Osteoblast (primary cell): ENCODE results near the gene ITGA6. TPM values are rescaled to one million over a fixed set of nuclear protein-coding genes. Genes with fewer than 3 reads are reported as not detected.

Source experiments
- DNase-seq: peaks from one replicate; pipeline ENCODE4 v3.0.0; 2011; ENCODE audit warnings: low spot score, mixed read lengths; ENCODE audit not compliant: insufficient read length; ENCODE audit errors: missing footprints
- H2AFZ ChIP-seq: 2 replicates; pipeline ENCODE4 v1.6.0; 2011; ENCODE audit warnings: mild to moderate bottlenecking, low read length
- H3K27ac ChIP-seq: 2 replicates; pipeline ENCODE4 v1.5.1; 2011; ENCODE audit warnings: mild to moderate bottlenecking, low read depth, low read length, moderate library complexity
- H3K27me3 ChIP-seq: 2 replicates; pipeline ENCODE4 v1.6.0; 2012; ENCODE audit warnings: mild to moderate bottlenecking, control low read depth, inconsistent platforms, low read length, moderate library complexity; ENCODE audit not compliant: insufficient read depth
- H3K36me3 ChIP-seq: 2 replicates; pipeline ENCODE4 v1.5.1; 2011; ENCODE audit warnings: mild to moderate bottlenecking, low read length, control low read depth, moderate library complexity; ENCODE audit not compliant: insufficient read depth
- H3K4me1 ChIP-seq: 2 replicates; pipeline ENCODE4 v1.5.1; 2011; ENCODE audit warnings: mild to moderate bottlenecking, low read length, control low read depth, moderate library complexity; ENCODE audit not compliant: insufficient read depth
- H3K4me2 ChIP-seq: 2 replicates; pipeline ENCODE4 v1.6.0; 2011; ENCODE audit warnings: mild to moderate bottlenecking, low read length; ENCODE audit not compliant: insufficient read depth
- H3K4me3 ChIP-seq: fragments of 200-600 bp; sonication (generic); 3 replicates; pipeline ENCODE4 v1.5.1; 2012; ENCODE audit warnings: mild to moderate bottlenecking, low read length, inconsistent platforms; ENCODE audit not compliant: insufficient read depth
- H3K79me2 ChIP-seq: 2 replicates; pipeline ENCODE4 v1.6.0; 2012; ENCODE audit warnings: mild to moderate bottlenecking, low read length, control low read depth, inconsistent platforms; ENCODE audit not compliant: insufficient read depth
- H3K9me3 ChIP-seq: 2 replicates; pipeline ENCODE4 v1.5.1; 2011; ENCODE audit warnings: low read depth, low read length, control low read depth
- H4K20me1 ChIP-seq: 2 replicates; pipeline ENCODE4 v1.6.0; 2012; ENCODE audit warnings: mild to moderate bottlenecking, low read length, control low read depth; ENCODE audit not compliant: insufficient read depth
- total RNA-seq: library from RNA; depleted of rRNA; stranded (reverse); fragments of >200 nt; gene quantifications from 2 replicates; pipeline ENCODE4 v1.2.3, GENCODE V29; 2012
- TF ChIP-seq, protein P1 (sequence below): IDR thresholded peaks from 2 replicates; pipeline ENCODE4 v1.5.1; 2011; ENCODE audit warnings: mild to moderate bottlenecking, low read depth, low read length, moderate library complexity; ENCODE audit errors: extremely low read depth

ITGA6 gene
- total RNA-seq, 1 donor: 9.0 TPM

DNA sequence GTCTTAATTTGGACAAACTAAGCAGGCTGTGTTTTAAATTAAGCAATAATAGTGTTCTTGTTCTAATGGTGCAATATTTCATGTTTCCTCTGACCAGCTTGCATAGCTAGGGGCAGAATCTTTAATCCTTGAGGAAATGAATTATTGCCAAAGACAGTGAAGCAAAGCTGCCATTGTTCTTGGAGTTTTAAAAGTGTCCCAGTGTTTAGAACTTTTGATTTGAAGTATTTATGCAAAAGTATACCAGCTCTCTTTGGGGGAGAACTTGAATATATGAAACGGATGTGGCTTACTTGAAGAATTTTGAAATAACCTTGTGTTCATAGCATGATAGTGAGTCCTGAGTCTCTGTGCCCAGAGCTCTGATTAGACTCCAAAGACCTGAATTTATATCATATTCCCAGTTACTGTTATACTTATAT lies 33.4 kb downstream of the ITGA6 start:
- Histone ChIP-seq H3K36me3 (no peaks in the 10 kb centered on the region), H4K20me1 (no peaks in the 10 kb centered on the region), H3K79me2 (no peaks in the 10 kb centered on the region), H3K27ac (no peak overlapping the region), H3K27me3 (peaks cover 6% of the 10 kb centered on the region), H3K4me3 (no peak overlapping the region), H2AFZ (no peak overlapping the region), H3K4me1 (peaks cover 16% of the 10 kb centered on the region), H3K9me3 (no peaks in the 10 kb centered on the region), H3K4me2 (peak overlapping the region; percentile 20)
- DNase-seq: no peak
- TF ChIP-seq, protein P1, sequence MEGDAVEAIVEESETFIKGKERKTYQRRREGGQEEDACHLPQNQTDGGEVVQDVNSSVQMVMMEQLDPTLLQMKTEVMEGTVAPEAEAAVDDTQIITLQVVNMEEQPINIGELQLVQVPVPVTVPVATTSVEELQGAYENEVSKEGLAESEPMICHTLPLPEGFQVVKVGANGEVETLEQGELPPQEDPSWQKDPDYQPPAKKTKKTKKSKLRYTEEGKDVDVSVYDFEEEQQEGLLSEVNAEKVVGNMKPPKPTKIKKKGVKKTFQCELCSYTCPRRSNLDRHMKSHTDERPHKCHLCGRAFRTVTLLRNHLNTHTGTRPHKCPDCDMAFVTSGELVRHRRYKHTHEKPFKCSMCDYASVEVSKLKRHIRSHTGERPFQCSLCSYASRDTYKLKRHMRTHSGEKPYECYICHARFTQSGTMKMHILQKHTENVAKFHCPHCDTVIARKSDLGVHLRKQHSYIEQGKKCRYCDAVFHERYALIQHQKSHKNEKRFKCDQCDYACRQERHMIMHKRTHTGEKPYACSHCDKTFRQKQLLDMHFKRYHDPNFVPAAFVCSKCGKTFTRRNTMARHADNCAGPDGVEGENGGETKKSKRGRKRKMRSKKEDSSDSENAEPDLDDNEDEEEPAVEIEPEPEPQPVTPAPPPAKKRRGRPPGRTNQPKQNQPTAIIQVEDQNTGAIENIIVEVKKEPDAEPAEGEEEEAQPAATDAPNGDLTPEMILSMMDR: no peak

DNA sequence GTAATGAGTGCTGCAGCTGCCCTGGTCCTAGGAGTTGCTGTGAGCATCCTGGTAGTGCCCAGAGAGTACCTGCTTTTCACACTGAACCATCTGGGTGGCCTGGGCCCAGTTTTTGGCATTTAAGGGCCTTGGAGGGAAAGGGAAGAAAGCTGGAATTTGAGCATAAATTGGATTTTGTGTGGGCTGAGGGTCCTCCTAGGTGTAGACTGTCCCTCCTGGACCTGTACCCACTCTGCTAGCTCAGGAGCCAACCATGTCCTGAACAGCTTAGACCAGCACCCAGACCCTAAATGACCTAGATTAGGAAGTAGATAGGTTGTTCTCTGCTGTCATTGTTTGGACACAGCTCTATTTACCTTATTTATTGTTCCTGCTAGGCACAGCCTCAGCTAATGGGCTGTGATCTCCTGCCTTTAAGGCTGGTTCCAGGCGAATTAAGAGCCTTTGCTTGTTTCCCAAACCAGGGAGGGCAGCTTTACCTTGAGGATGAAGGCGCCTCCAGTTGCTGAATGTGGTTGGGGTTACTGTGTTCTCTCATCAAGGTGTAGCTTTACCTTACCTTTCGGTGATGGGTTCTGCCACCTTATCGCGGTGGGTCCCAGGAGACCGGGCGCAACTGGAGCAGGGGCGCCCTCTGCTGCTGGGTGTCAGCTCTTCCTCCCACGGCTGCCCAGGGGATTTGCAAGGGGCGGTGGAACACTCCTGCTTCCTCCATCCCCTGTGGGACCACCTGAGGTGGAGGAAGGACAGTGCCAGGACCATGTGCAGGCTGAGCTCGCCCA lies 34.4 kb downstream of the ITGA6 start:
- Histone ChIP-seq H3K4me3 (no peak overlapping the region), H3K9me3 (no peaks in the 10 kb centered on the region), H2AFZ (no peak overlapping the region), H3K27me3 (peaks cover 6% of the 10 kb centered on the region), H3K4me2 (peak overlapping the region; percentile 22), H3K4me1 (peaks cover 16% of the 10 kb centered on the region), H3K36me3 (no peaks in the 10 kb centered on the region), H3K27ac (no peak overlapping the region), H4K20me1 (no peaks in the 10 kb centered on the region), H3K79me2 (no peaks in the 10 kb centered on the region)
- TF ChIP-seq, protein P1: peak; percentile 75
- DNase-seq: peak; percentile 71

DNA sequence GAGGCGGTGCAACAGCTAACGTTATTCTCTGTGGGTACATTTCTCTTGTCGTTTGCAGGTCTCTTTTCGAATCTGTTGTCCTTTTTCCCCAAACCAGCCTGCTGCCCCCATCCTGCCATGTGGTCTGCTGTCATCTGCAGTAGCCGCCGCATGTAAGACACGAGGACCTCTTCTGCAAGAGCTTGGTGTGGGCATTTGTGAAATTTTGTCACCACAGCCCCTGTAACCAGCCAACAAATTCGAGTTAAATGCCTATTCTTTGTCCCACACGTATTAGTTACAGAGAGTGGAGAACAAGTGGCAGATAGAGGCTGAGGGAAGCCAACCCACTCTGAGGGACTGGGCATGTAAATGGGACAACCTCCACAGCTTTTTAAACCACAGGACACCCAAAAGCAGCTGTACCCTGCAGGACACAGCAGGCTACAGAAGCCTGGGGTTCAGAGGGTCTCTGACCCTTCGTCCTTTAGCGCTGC lies 35.0 kb downstream of the ITGA6 start:
- peaks cover 6% of the 10 kb centered on the region for H3K27me3 ChIP-seq
- TF ChIP-seq, protein P1: no peak
- H3K4me2 ChIP-seq: no peak overlapping the region
- H3K27ac ChIP-seq: no peak overlapping the region
- no peaks in the 10 kb centered on the region for H3K79me2 ChIP-seq
- no peaks in the 10 kb centered on the region for H4K20me1 ChIP-seq
- H3K4me3 ChIP-seq: no peak overlapping the region
- peaks cover 16% of the 10 kb centered on the region for H3K4me1 ChIP-seq
- no peak overlapping the region for H2AFZ ChIP-seq
- H3K36me3 ChIP-seq: no peaks in the 10 kb centered on the region
- no peak for DNase-seq
- no peaks in the 10 kb centered on the region for H3K9me3 ChIP-seq

DNA sequence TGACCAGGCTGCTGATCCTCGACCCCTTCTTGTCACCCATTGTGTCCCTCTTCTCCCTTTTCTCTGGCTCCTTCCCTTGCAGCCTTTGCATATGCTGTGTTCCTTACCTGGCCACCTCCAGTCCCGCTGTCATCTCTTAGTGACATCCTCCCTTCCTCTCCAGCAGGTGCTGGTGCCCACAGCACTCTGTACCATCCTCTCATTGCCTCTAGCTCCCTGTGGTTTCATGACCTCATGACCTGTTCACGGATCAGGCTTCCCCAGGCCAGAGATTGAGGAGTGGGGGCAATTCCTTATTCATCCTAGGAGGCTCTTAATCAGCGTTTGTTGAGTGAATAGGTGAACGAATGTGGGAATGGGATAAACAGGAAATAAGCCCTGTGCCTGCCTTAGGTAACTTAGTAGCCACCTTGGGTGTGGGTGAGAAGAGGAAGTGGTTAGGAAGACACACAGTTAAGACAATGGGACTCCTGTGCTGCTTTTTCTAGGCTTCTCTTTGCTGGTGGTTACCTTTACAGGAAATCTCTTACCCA lies 35.5 kb downstream of the ITGA6 start:
- Histone ChIP-seq H2AFZ (no peak overlapping the region), H3K36me3 (no peaks in the 10 kb centered on the region), H3K4me1 (peaks cover 16% of the 10 kb centered on the region), H3K9me3 (no peaks in the 10 kb centered on the region), H3K4me2 (no peak overlapping the region), H3K4me3 (no peak overlapping the region), H3K79me2 (no peaks in the 10 kb centered on the region), H3K27me3 (peaks cover 3% of the 10 kb centered on the region), H4K20me1 (no peaks in the 10 kb centered on the region), H3K27ac (no peak overlapping the region)
- TF ChIP-seq, protein P1: no peak
- DNase-seq: no peak
